HepG2 (cell line): ENCODE measurements around the gene CPVL. TPM values are rescaled to one million over a fixed set of nuclear protein-coding genes. Genes with fewer than 3 reads are reported as not detected.

ENCODE experiments used
- ARID2 ChIP-seq: sonication (generic); formaldehyde crosslinking; IDR thresholded peaks from 2 replicates; pipeline ENCODE4 v1.8.1; 2022; ENCODE audit warnings: mild to moderate bottlenecking, missing genetic modification reagents, borderline replicate concordance
- BRD4 ChIP-seq: sonication (generic); formaldehyde crosslinking; IDR thresholded peaks from 2 replicates; pipeline ENCODE4 v1.4.0; 2020; ENCODE audit warnings: missing genetic modification reagents
- HNF4A ChIP-seq: sonication (generic); formaldehyde crosslinking; IDR thresholded peaks from 2 replicates; pipeline ENCODE4 v1.4.0; 2020; ENCODE audit warnings: missing genetic modification reagents
- NFKB2 ChIP-seq: sonication (generic); formaldehyde crosslinking; IDR thresholded peaks from 2 replicates; pipeline ENCODE4 v1.4.0; 2020; ENCODE audit warnings: missing genetic modification reagents, borderline replicate concordance
- NONO ChIP-seq, 2 experiments: fragments of 450-650 bp in 1 of 2; sonication (generic) in 1 of 2; formaldehyde crosslinking in 1 of 2; IDR thresholded peaks in 1 of 2; conservative IDR thresholded peaks in 1 of 2; 2 replicates each; pipeline versions ENCODE4 v1.6.1 to v1.8.0; 2017 to 2022; ENCODE audit warnings: mild to moderate bottlenecking in 1 of 2, missing genetic modification reagents in 1 of 2, moderate library complexity in 1 of 2
- NPAS2 ChIP-seq: sonication (generic); formaldehyde crosslinking; IDR thresholded peaks from 2 replicates; pipeline ENCODE4 v1.8.0; 2022; ENCODE audit warnings: mild to moderate bottlenecking, missing genetic modification reagents, borderline replicate concordance
- NR2C2 ChIP-seq: sonication (generic); formaldehyde crosslinking; IDR thresholded peaks from 2 replicates; pipeline ENCODE4 v1.4.0; 2020; ENCODE audit warnings: missing genetic modification reagents, mild to moderate bottlenecking, moderate library complexity, borderline replicate concordance
- SOX6 ChIP-seq, 2 experiments: fragments of 450-650 bp in 1 of 2; sonication (generic) in 1 of 2; formaldehyde crosslinking in 1 of 2; IDR thresholded peaks; 2 replicates each; pipeline versions ENCODE4 v1.4.0 to v1.6.1; 2017 to 2020; ENCODE audit warnings: antibody characterized with exemption in 1 of 2, mild to moderate bottlenecking in 1 of 2, missing genetic modification reagents in 1 of 2
- SRF ChIP-seq: IDR thresholded peaks from 2 replicates; pipeline ENCODE4 v1.6.1; 2011; ENCODE audit warnings: mild to moderate bottlenecking, low read depth, low read length, moderate library complexity
- U2AF2 ChIP-seq: fragments of 200-400 bp; formaldehyde crosslinking; IDR thresholded peaks from 2 replicates; pipeline ENCODE4 v1.6.1; 2017; ENCODE audit warnings: low read depth, mild to moderate bottlenecking, low read length
- ZFP36L2 ChIP-seq: sonication (generic); formaldehyde crosslinking; IDR thresholded peaks from 2 replicates; pipeline ENCODE4 v1.4.0; 2020; ENCODE audit warnings: missing genetic modification reagents
- ZNF382 ChIP-seq: sonication (generic); formaldehyde crosslinking; IDR thresholded peaks from 2 replicates; pipeline ENCODE4 v1.5.0; 2020; ENCODE audit warnings: missing genetic modification reagents, mild to moderate bottlenecking, borderline replicate concordance
- ZNF670 ChIP-seq: sonication (generic); formaldehyde crosslinking; IDR thresholded peaks from 2 replicates; pipeline ENCODE4 v1.8.0; 2022; ENCODE audit warnings: mild to moderate bottlenecking, missing genetic modification reagents, borderline replicate concordance
- ZNF749 ChIP-seq: sonication (generic); formaldehyde crosslinking; IDR thresholded peaks from 2 replicates; pipeline ENCODE4 v1.8.0; 2022; ENCODE audit warnings: mild to moderate bottlenecking, missing genetic modification reagents, moderate library complexity, borderline replicate concordance
- ZSCAN20 ChIP-seq: sonication (generic); formaldehyde crosslinking; IDR thresholded peaks from 2 replicates; pipeline ENCODE4 v1.4.0; 2020; ENCODE audit warnings: missing genetic modification reagents, mild to moderate bottlenecking, borderline replicate concordance
- polyA plus RNA-seq, 8 experiments: library from polyadenylated mRNA; depleted of rRNA in 3 of 8; stranded (reverse) in 7 of 8; unstranded in 1 of 8; fragments of >200 nt; fragmentation: Illumina TruSeq in 4 of 8; extraction: Trizol in 4 of 8; gene quantifications; 2 replicates each; pipeline versions ENCODE4 v1.2.1 to v1.2.3, GENCODE V29; 2011 to 2016; ENCODE audit warnings: low read depth in 4 of 8, missing spikeins in 1 of 8, mixed read lengths in 1 of 8; ENCODE audit not compliant: insufficient read depth in 1 of 8
- total RNA-seq, 5 experiments: library from RNA; depleted of rRNA; stranded (reverse); fragments of >200 nt; fragmentation: Illumina TruSeq; extraction: Trizol; gene quantifications; 2 replicates each; pipeline ENCODE4 v1.2.3, GENCODE V29; 2016; ENCODE audit warnings: low read depth in 1 of 5
- TF ChIP-seq, protein P1 (sequence below): sonication (generic); formaldehyde crosslinking; IDR thresholded peaks from 2 replicates; pipeline ENCODE4 v1.5.0; 2020; ENCODE audit warnings: mild to moderate bottlenecking, missing genetic modification reagents, borderline replicate concordance
- TF ChIP-seq, protein P2 (sequence below): sonication (generic); formaldehyde crosslinking; IDR thresholded peaks from 2 replicates; pipeline ENCODE4 v1.9.0; 2021; ENCODE audit warnings: missing genetic modification reagents, mild to moderate bottlenecking, borderline replicate concordance
- TF ChIP-seq, protein P3 (sequence below), 2 experiments: sonication (generic) in 1 of 2; formaldehyde crosslinking in 1 of 2; IDR thresholded peaks; 2 replicates each; pipeline versions ENCODE4 v1.4.0 to v1.6.1; 2018 to 2020; ENCODE audit warnings: missing genetic modification reagents in 2 of 2, borderline replicate concordance in 1 of 2, low read depth in 1 of 2, mild to moderate bottlenecking in 1 of 2, missing biosample characterization in 1 of 2
- TF ChIP-seq, protein P4 (sequence below), 2 experiments: IDR thresholded peaks; 2 replicates each; pipeline ENCODE4 v1.6.1; 2011 to 2012; ENCODE audit warnings: low read length in 2 of 2, borderline replicate concordance in 1 of 2, low read depth in 1 of 2, mild to moderate bottlenecking in 1 of 2, moderate library complexity in 1 of 2

Gene CPVL
- total and polyA plus RNA-seq, 2 of the 13 experiments (the other 11 are each of a cell fraction or from before 2014, with no cell fraction given): 59.2 to 294 TPM

DNA sequence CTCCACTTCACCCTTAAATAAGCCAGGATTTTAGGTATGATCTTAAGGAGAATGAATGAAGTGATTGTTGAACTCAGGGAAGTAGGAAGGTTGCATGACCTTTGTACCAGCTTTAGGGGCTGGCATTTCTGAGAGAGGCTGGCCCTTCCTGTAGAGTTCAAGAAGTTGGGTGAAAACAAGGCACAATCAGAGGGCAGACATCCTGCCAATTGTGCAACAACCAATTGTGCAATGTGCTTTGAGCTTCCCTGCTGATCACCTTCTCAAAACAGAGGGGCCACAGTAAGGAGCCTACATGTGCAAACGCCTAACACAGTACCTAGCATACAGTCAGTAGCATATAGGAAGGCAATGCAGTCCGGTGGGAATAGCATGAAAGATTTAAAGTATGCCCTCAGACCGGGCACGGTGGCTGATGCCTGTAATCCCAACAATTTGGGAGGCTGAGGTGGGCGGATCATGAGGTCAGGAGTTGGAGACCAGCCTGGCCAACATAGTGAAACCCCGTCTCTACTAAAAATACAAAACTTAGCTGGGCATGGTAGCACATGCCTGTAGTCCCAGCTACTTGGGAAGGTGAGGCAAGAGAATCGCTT lies 5.4 kb downstream of the CPVL start (continued):
- TF ChIP-seq, protein P1, sequence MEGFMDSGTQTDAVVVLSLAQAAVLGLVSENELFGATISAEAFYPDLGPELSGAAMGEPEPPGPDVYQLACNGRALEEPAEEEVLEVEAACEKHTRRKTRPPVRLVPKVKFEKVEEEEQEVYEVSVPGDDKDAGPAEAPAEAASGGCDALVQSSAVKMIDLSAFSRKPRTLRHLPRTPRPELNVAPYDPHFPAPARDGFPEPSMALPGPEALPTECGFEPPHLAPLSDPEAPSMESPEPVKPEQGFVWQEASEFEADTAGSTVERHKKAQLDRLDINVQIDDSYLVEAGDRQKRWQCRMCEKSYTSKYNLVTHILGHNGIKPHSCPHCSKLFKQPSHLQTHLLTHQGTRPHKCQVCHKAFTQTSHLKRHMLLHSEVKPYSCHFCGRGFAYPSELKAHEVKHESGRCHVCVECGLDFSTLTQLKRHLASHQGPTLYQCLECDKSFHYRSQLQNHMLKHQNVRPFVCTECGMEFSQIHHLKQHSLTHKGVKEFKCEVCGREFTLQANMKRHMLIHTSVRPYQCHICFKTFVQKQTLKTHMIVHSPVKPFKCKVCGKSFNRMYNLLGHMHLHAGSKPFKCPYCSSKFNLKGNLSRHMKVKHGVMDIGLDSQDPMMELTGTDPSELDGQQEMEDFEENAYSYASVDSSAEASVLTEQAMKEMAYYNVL (CRISPR knock-in tag): peak; percentile 97
- TF ChIP-seq ZFP36L2 (no peak), ZNF382 (CRISPR knock-in tag) (no peak), ZNF749 (peak; percentile 63; the same call in 1 of the 2 replicates), HNF4A (CRISPR knock-in tag) (peak; percentile 96), NONO (IDR thresholded peaks at IDR 0.05) (no peak), NONO (CRISPR knock-in tag; conservative IDR thresholded peaks at IDR 0.05) (peak; percentile 84), SRF (no peak), NPAS2 (no peak), ZNF670 (no peak), NFKB2 (CRISPR knock-in tag) (no peak), BRD4 (CRISPR knock-in tag) (0 out of 2 replicates have a peak, but pooled peaks have one; percentile 53), U2AF2 (no peak), ARID2 (CRISPR knock-in tag) (no peak), NR2C2 (peak; percentile 75), SOX6 (IDR thresholded peaks at IDR 0.05) (no peak), SOX6 (CRISPR knock-in tag; IDR thresholded peaks at IDR 0.05) (peak; percentile 99), ZSCAN20 (no peak)
- TF ChIP-seq, protein P2, sequence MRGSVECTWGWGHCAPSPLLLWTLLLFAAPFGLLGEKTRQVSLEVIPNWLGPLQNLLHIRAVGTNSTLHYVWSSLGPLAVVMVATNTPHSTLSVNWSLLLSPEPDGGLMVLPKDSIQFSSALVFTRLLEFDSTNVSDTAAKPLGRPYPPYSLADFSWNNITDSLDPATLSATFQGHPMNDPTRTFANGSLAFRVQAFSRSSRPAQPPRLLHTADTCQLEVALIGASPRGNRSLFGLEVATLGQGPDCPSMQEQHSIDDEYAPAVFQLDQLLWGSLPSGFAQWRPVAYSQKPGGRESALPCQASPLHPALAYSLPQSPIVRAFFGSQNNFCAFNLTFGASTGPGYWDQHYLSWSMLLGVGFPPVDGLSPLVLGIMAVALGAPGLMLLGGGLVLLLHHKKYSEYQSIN: no peak
- TF ChIP-seq, protein P3, sequence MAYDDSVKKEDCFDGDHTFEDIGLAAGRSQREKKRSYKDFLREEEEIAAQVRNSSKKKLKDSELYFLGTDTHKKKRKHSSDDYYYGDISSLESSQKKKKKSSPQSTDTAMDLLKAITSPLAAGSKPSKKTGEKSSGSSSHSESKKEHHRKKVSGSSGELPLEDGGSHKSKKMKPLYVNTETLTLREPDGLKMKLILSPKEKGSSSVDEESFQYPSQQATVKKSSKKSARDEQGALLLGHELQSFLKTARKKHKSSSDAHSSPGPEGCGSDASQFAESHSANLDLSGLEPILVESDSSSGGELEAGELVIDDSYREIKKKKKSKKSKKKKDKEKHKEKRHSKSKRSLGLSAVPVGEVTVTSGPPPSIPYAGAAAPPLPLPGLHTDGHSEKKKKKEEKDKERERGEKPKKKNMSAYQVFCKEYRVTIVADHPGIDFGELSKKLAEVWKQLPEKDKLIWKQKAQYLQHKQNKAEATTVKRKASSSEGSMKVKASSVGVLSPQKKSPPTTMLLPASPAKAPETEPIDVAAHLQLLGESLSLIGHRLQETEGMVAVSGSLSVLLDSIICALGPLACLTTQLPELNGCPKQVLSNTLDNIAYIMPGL (CRISPR knock-in tag; IDR thresholded peaks at IDR 0.05; ENCODE audit: borderline replicate concordance in 1 of 2, low read depth in 1 of 2): no peak; a peak in 1 of 4 replicates
- TF ChIP-seq, protein P4, sequence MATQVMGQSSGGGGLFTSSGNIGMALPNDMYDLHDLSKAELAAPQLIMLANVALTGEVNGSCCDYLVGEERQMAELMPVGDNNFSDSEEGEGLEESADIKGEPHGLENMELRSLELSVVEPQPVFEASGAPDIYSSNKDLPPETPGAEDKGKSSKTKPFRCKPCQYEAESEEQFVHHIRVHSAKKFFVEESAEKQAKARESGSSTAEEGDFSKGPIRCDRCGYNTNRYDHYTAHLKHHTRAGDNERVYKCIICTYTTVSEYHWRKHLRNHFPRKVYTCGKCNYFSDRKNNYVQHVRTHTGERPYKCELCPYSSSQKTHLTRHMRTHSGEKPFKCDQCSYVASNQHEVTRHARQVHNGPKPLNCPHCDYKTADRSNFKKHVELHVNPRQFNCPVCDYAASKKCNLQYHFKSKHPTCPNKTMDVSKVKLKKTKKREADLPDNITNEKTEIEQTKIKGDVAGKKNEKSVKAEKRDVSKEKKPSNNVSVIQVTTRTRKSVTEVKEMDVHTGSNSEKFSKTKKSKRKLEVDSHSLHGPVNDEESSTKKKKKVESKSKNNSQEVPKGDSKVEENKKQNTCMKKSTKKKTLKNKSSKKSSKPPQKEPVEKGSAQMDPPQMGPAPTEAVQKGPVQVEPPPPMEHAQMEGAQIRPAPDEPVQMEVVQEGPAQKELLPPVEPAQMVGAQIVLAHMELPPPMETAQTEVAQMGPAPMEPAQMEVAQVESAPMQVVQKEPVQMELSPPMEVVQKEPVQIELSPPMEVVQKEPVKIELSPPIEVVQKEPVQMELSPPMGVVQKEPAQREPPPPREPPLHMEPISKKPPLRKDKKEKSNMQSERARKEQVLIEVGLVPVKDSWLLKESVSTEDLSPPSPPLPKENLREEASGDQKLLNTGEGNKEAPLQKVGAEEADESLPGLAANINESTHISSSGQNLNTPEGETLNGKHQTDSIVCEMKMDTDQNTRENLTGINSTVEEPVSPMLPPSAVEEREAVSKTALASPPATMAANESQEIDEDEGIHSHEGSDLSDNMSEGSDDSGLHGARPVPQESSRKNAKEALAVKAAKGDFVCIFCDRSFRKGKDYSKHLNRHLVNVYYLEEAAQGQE (IDR thresholded peaks at IDR 0.05; ENCODE audit: borderline replicate concordance in 1 of 2, low read depth in 1 of 2, low read length in 2 of 2): peak in 1 of 2 experiments; percentile 66; a peak in 1 of 4 replicates
